ENCODE data around the gene HS3ST6. TPM values are rescaled to one million over a fixed set of nuclear protein-coding genes. Genes with fewer than 3 reads are reported as not detected.
A peak's percentile ranks its signal among the peaks of the same experiment; 100 is the strongest.

Gene HS3ST6
- total and polyA plus RNA-seq, 2 of the 13 experiments (the other 11 are each of a cell fraction or from before 2014, with no cell fraction given) = not detected

DNA sequence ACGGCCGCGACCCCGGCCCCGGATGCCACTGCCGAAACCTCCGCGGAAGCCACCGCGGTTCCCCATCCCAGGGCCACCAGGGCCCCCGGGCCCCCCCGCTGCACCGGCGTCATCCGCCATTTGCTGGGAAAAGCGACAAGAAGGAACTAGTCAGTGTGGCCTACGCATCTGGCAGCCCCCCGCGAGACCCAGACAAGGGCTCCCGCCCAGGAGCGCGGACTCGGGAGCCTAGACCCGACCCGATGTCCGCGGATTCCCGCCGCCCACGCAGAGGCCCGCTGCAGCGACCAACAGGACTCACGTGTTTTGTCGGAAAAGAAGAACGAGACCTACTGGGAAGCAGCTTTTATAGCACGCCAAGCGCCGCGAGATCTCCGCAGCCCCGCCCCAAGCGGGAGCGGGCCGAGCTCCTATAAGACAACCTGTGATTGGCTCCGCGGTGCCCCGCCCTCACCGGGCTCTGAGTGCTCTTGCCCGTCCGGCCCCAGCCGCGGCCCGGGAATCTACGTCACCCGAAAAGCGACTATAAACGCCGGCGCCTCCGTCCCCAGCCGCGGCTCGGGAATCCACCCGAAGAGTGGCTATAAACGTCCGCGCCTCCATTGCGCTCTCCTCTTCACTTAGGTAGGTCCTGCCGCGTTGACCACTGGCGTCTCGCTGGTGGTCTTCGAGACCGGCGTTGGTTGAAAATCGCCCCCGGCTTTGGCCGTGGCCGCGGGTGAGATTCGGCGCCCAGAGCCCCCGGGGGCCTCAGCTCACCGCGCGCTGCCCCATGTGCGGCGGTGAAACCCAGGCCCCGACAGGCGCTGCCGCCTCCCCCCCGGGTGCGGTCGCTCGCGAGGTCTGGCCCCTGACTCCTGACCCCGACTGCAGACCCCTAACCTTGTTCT, 46.5 kb upstream of the HS3ST6 start, which contains the start of gene RPS2 (continued):
- 0 out of 2 replicates have a peak, but pooled peaks have one; percentile 17 for TF ChIP-seq PPARG (CRISPR knock-in tag; conservative IDR thresholded peaks at IDR 0.05)
- no peak for TF ChIP-seq STAT5B (CRISPR knock-in tag; IDR thresholded peaks at IDR 0.05)
- TF ChIP-seq, protein P1, sequence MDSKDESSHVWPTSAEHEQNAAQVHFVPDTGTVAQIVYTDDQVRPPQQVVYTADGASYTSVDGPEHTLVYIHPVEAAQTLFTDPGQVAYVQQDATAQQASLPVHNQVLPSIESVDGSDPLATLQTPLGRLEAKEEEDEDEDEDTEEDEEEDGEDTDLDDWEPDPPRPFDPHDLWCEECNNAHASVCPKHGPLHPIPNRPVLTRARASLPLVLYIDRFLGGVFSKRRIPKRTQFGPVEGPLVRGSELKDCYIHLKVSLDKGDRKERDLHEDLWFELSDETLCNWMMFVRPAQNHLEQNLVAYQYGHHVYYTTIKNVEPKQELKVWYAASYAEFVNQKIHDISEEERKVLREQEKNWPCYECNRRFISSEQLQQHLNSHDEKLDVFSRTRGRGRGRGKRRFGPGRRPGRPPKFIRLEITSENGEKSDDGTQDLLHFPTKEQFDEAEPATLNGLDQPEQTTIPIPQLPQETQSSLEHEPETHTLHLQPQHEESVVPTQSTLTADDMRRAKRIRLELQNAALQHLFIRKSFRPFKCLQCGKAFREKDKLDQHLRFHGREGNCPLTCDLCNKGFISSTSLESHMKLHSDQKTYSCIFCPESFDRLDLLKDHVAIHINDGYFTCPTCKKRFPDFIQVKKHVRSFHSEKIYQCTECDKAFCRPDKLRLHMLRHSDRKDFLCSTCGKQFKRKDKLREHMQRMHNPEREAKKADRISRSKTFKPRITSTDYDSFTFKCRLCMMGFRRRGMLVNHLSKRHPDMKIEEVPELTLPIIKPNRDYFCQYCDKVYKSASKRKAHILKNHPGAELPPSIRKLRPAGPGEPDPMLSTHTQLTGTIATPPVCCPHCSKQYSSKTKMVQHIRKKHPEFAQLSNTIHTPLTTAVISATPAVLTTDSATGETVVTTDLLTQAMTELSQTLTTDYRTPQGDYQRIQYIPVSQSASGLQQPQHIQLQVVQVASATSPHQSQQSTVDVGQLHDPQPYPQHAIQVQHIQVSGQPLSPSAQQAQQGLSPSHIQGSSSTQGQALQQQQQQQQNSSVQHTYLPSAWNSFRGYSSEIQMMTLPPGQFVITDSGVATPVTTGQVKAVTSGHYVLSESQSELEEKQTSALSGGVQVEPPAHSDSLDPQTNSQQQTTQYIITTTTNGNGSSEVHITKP (CRISPR knock-in tag; IDR thresholded peaks at IDR 0.05; ENCODE audit: low read depth) = 0 out of 2 replicates have a peak, but pooled peaks have one; percentile 27
- TF ChIP-seq, protein P2, sequence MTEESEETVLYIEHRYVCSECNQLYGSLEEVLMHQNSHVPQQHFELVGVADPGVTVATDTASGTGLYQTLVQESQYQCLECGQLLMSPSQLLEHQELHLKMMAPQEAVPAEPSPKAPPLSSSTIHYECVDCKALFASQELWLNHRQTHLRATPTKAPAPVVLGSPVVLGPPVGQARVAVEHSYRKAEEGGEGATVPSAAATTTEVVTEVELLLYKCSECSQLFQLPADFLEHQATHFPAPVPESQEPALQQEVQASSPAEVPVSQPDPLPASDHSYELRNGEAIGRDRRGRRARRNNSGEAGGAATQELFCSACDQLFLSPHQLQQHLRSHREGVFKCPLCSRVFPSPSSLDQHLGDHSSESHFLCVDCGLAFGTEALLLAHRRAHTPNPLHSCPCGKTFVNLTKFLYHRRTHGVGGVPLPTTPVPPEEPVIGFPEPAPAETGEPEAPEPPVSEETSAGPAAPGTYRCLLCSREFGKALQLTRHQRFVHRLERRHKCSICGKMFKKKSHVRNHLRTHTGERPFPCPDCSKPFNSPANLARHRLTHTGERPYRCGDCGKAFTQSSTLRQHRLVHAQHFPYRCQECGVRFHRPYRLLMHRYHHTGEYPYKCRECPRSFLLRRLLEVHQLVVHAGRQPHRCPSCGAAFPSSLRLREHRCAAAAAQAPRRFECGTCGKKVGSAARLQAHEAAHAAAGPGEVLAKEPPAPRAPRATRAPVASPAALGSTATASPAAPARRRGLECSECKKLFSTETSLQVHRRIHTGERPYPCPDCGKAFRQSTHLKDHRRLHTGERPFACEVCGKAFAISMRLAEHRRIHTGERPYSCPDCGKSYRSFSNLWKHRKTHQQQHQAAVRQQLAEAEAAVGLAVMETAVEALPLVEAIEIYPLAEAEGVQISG (CRISPR knock-in tag; IDR thresholded peaks at IDR 0.05) = peak; percentile 85
- TF ChIP-seq MXD4 (CRISPR knock-in tag; IDR thresholded peaks at IDR 0.05) = peak; percentile 84
- TF ChIP-seq ZNF605 (CRISPR knock-in tag; IDR thresholded peaks at IDR 0.05) = peak; percentile 23; the same call in 1 of the 2 replicates
- TF ChIP-seq MLLT10 (CRISPR knock-in tag; IDR thresholded peaks at IDR 0.05) = no peak
- peak; percentile 82; the same call in 1 of the 2 replicates for TF ChIP-seq ZNF335 (CRISPR knock-in tag; IDR thresholded peaks at IDR 0.05)
- peak; percentile 58; the same call in 1 of the 2 replicates for TF ChIP-seq ZFP37 (CRISPR knock-in tag; IDR thresholded peaks at IDR 0.05; ENCODE audit: borderline replicate concordance)
- no peak for TF ChIP-seq FOXK2 (IDR thresholded peaks at IDR 0.05)
- TF ChIP-seq, protein P3, sequence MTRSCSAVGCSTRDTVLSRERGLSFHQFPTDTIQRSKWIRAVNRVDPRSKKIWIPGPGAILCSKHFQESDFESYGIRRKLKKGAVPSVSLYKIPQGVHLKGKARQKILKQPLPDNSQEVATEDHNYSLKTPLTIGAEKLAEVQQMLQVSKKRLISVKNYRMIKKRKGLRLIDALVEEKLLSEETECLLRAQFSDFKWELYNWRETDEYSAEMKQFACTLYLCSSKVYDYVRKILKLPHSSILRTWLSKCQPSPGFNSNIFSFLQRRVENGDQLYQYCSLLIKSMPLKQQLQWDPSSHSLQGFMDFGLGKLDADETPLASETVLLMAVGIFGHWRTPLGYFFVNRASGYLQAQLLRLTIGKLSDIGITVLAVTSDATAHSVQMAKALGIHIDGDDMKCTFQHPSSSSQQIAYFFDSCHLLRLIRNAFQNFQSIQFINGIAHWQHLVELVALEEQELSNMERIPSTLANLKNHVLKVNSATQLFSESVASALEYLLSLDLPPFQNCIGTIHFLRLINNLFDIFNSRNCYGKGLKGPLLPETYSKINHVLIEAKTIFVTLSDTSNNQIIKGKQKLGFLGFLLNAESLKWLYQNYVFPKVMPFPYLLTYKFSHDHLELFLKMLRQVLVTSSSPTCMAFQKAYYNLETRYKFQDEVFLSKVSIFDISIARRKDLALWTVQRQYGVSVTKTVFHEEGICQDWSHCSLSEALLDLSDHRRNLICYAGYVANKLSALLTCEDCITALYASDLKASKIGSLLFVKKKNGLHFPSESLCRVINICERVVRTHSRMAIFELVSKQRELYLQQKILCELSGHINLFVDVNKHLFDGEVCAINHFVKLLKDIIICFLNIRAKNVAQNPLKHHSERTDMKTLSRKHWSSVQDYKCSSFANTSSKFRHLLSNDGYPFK (CRISPR knock-in tag; IDR thresholded peaks at IDR 0.05; ENCODE audit: borderline replicate concordance) = peak; percentile 84
- TF ChIP-seq, protein P4, sequence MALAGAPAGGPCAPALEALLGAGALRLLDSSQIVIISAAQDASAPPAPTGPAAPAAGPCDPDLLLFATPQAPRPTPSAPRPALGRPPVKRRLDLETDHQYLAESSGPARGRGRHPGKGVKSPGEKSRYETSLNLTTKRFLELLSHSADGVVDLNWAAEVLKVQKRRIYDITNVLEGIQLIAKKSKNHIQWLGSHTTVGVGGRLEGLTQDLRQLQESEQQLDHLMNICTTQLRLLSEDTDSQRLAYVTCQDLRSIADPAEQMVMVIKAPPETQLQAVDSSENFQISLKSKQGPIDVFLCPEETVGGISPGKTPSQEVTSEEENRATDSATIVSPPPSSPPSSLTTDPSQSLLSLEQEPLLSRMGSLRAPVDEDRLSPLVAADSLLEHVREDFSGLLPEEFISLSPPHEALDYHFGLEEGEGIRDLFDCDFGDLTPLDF (CRISPR knock-in tag; IDR thresholded peaks at IDR 0.05) = peak; percentile 94
- TF ChIP-seq ZNF782 (CRISPR knock-in tag; IDR thresholded peaks at IDR 0.05; ENCODE audit: borderline replicate concordance) = no peak; the same call in 1 of the 2 replicates
- no peak; the same call in 1 of the 2 replicates for TF ChIP-seq MIER3 (CRISPR knock-in tag; IDR thresholded peaks at IDR 0.05; ENCODE audit: borderline replicate concordance)
- TF ChIP-seq ZSCAN20 (CRISPR knock-in tag; IDR thresholded peaks at IDR 0.05; ENCODE audit: borderline replicate concordance) = 0 out of 2 replicates have a peak, but pooled peaks have one; percentile 56
- TF ChIP-seq SMYD3 (CRISPR knock-in tag; IDR thresholded peaks at IDR 0.05) = no peak
- TF ChIP-seq ISX (CRISPR knock-in tag; conservative IDR thresholded peaks at IDR 0.05) = peak; percentile 34; the same call in 1 of the 2 replicates
- TF ChIP-seq ERF (CRISPR knock-in tag; IDR thresholded peaks at IDR 0.05) = peak; percentile 59; the same call in 1 of the 2 replicates
